ENCODE measurements around the gene LAMTOR1. TPM values are rescaled to one million over a fixed set of nuclear protein-coding genes. Genes with fewer than 3 reads are reported as not detected.
A peak's percentile ranks its signal among the peaks of the same experiment; 100 is the strongest.

LAMTOR1 gene
- total and polyA plus RNA-seq, 4 experiments from 2014 or later: 66.8 to 105 (median 73.0) TPM

DNA sequence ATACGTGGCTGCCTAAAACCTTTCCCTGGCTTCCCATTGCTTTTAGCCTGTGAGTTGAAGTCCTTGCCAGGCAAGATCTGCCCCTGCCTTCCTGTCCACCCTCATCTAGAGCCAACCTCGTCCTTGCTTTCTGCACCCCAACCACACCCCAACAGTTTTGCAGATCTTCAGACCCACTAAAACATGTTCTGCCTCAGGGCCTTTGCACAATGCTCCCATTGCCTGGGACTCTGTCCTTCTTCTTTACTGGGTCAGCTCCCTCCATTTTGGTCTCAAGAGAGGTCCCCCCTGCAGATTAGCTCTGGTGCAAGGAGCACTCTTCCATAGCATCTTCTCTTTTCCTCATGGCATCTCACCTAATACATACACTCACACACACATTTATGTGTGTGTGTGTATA is 17.8 kb upstream of the LAMTOR1 start:
- no peak for DNase-seq
- H3K27me3 ChIP-seq (ENCODE audit: insufficient read depth, low read length): no peaks in the 10 kb centered on the region
- Mint-ChIP-seq H3K4me1 (no peaks in the 10 kb centered on the region), H3K4me3 (no peak overlapping the region), H3K36me3 (no peaks in the 10 kb centered on the region), H3K9me3 (peaks cover 0 to 2% (median 0%) of the 10 kb centered on the region in 8 donors), H3K27ac (no peak overlapping the region), H3K27me3 (peaks cover 9 to 11% of the 10 kb centered on the region in 2 donors)
- ChIA-PET POLR2A (ENCODE audit: partially characterized antibody) (no interaction called here), CTCF (ENCODE audit: partially characterized antibody) (interaction anchor here (0.7 kb wide), 1 partner anchor 602 kb away, joined by 3 read pairs; no protein-coding TSS in a partner anchor)
- no peak overlapping the region for H3K4me3 ChIP-seq (ENCODE audit: low read length in 2 of 2)
- no peaks in the 10 kb centered on the region for H3K36me3 ChIP-seq (ENCODE audit: insufficient read depth, low read length)
- H3K4me1 ChIP-seq (ENCODE audit: insufficient read depth, low read length): no peaks in the 10 kb centered on the region
- intact Hi-C loops (cut with micrococcal nuclease): no loop called here
- H3K9me3 ChIP-seq (ENCODE audit: control insufficient read depth in 1 of 2, low read length in 2 of 2): no peaks in the 10 kb centered on the region
- H3K27ac ChIP-seq (ENCODE audit: low read depth, low read length): no peak overlapping the region

DNA sequence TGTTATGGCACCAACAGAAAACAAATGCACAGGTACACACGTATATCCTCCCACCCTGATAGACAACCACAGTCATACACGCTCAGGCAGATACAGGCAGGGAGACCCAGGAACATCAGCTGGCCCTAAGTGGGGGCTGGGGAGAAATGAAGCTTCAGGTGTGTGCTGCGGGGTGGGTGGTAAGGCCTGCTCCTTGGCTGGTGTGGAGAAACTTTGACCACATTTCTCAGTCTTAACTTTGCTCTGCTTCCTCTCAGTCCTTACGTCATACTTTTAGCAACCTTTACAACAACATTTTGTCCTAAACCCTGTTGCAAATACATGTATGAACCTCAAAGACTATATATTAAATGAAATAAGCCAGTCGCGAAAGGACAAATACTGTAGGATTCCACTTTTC is 16.1 kb upstream of the LAMTOR1 start:
- Histone ChIP-seq H3K4me3 (ENCODE audit: low read length in 2 of 2) (no peak overlapping the region), H3K4me1 (ENCODE audit: insufficient read depth, low read length) (no peaks in the 10 kb centered on the region), H3K9me3 (ENCODE audit: control insufficient read depth in 1 of 2, low read length in 2 of 2) (no peaks in the 10 kb centered on the region), H3K27me3 (ENCODE audit: insufficient read depth, low read length) (no peaks in the 10 kb centered on the region), H3K36me3 (ENCODE audit: insufficient read depth, low read length) (no peaks in the 10 kb centered on the region), H3K27ac (ENCODE audit: low read depth, low read length) (no peak overlapping the region)
- Mint-ChIP-seq H3K9me3 (no peaks in the 10 kb centered on the region), H3K27me3 (peaks cover 7 to 11% of the 10 kb centered on the region in 2 donors), H3K27ac (no peak overlapping the region), H3K36me3 (no peaks in the 10 kb centered on the region), H3K4me3 (no peak overlapping the region), H3K4me1 (no peaks in the 10 kb centered on the region)
- DNase-seq: no peak
- CTCF ChIA-PET (ENCODE audit: partially characterized antibody): no interaction called here
- intact Hi-C loops (cut with micrococcal nuclease): no loop called here
- POLR2A ChIA-PET (ENCODE audit: partially characterized antibody): interaction anchor here (0.7 kb wide), 1 partner anchor 81 kb away, joined by 3 read pairs; no protein-coding TSS in a partner anchor

DNA sequence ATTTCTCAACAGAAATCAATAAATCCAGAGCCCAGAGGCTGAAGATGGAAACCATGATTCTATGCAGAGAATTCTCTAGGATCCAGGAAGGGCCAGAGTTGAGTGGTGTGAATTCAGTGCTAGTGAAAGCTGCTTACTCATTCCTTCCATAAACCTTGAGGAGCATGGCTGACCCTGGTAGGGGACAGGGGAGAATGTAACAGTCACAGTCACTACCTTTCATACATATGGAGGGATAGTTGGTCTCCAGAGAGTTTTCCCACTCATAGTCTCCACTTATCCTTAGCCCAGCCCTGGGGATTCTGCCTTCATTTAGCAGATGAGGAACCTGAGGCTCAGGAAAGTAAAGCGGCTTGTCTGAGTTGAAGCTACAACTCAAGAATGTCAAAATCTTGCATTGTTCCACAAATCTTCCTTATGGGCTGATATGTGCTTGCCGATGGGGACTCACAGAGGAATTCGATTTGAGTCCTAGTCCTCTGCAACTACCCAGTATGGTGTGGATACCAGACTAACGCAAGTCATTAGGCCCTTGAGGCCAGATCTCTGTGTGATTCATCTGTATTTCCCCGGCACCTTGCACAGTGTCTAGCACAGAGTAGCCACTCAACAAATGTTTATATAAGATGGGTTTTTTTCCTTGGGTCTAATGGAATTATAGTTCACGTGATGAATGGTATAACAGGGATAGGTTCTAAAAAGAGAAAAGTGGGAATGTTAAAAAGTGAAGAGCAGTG is 13.1 kb upstream of the LAMTOR1 start:
- Mint-ChIP-seq H3K4me3 (no peak overlapping the region), H3K36me3 (peaks cover 0 to 9% of the 10 kb centered on the region in 2 donors), H3K9me3 (no peaks in the 10 kb centered on the region), H3K4me1 (peaks cover 13 to 25% (median 20%) of the 10 kb centered on the region in 4 donors), H3K27ac (peak overlapping the region in 1 of 7 donors; percentile 36), H3K27me3 (peaks cover 7 to 8% of the 10 kb centered on the region in 2 donors)
- Histone ChIP-seq H3K9me3 (ENCODE audit: control insufficient read depth in 1 of 2, low read length in 2 of 2) (no peaks in the 10 kb centered on the region), H3K4me1 (ENCODE audit: insufficient read depth, low read length) (peaks cover 17% of the 10 kb centered on the region), H3K4me3 (ENCODE audit: low read length in 2 of 2) (no peak overlapping the region), H3K27ac (ENCODE audit: low read depth, low read length) (no peak overlapping the region), H3K36me3 (ENCODE audit: insufficient read depth, low read length) (no peaks in the 10 kb centered on the region), H3K27me3 (ENCODE audit: insufficient read depth, low read length) (no peaks in the 10 kb centered on the region)
- intact Hi-C loops (cut with micrococcal nuclease): no loop called here
- POLR2A ChIA-PET (ENCODE audit: partially characterized antibody): no interaction called here
- CTCF ChIA-PET (ENCODE audit: partially characterized antibody): no interaction called here
- DNase-seq: no peak

DNA sequence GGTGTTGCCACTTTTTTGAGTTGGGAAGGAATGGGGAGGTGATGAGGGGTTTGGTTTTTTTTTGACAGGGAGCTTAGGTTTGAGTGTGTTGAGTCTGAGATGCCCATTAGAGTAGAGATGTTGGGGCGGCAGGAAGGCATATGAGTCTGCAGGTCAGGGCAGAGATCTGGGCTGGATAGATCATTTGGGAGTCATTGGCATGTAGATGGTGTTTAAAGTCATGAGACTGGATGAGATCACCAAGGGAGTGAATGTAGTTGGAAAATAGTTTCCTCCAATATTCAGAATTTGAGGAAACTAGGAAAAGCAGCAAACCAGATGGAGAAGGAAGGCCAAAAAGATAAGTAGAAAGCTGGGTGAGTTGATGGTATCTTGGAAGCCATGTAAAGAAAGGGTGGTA is 11.5 kb upstream of the LAMTOR1 start:
- ChIA-PET CTCF (ENCODE audit: partially characterized antibody) (interaction anchor here (1.3 to 3.5 kb wide), 2 partner anchors 29 to 89 kb away, joined by 3 to 11 read pairs; no protein-coding TSS in a partner anchor), POLR2A (ENCODE audit: partially characterized antibody) (no interaction called here)
- Histone ChIP-seq H3K4me3 (ENCODE audit: low read length in 2 of 2) (no peak overlapping the region), H3K27ac (ENCODE audit: low read depth, low read length) (no peak overlapping the region), H3K36me3 (ENCODE audit: insufficient read depth, low read length) (no peaks in the 10 kb centered on the region), H3K9me3 (ENCODE audit: control insufficient read depth in 1 of 2, low read length in 2 of 2) (no peaks in the 10 kb centered on the region), H3K4me1 (ENCODE audit: insufficient read depth, low read length) (peaks cover 18% of the 10 kb centered on the region), H3K27me3 (ENCODE audit: insufficient read depth, low read length) (no peaks in the 10 kb centered on the region)
- Mint-ChIP-seq H3K4me1 (peaks cover 15 to 34% (median 23%) of the 10 kb centered on the region in 4 donors), H3K9me3 (no peaks in the 10 kb centered on the region), H3K36me3 (peaks cover 9 to 14% of the 10 kb centered on the region in 2 donors), H3K27me3 (peaks cover 3 to 4% of the 10 kb centered on the region in 2 donors), H3K27ac (peak overlapping the region in 5 of 7 donors; percentile 5 to 99 (median 71)), H3K4me3 (no peak overlapping the region)
- intact Hi-C loops (cut with micrococcal nuclease): no loop called here
- DNase-seq: no peak

DNA sequence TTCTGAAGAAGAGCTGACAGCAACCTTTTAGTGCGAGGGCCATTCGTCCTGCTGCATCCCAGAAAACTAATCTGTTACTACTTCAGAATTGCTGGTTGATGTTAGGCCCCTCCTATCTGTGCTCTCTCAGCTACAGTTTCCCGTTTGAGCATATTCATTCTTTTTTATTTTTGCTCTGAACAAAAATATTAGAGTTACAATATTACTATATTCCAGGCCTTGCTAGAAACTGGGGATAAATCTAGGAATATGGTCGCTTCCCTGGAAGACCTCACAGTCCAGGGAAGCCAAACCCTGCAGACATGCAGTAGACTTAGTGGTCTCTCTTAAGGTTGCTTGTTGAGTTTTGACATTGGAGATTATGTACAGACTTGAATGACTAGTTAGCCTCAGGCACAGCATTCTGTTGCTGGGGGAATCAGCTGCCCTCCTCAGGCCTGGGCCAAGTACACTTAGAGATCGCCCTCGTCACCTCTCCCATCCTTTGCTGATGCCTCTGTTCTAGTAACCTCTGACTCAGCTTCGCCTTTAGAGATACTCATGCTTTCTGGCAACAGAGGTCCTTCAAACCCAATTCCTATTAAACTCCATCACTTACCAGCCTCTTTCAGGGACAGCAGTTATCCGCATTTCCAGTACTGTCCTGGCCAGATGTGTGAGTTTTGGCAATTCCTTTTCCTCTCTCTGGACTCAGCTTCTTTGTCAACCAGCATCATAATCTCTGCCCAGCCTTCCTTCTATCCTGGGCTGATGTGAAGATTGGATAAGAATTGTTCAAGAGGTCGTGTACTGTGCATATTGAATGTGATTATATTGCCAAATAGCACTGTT is 10.1 kb upstream of the LAMTOR1 start:
- no peak for DNase-seq
- Mint-ChIP-seq H3K27ac (peak overlapping the region; percentile 98 to 100 (median 99)), H3K4me3 (peak overlapping the region; percentile 96 to 99 (median 97)), H3K27me3 (peaks cover 2 to 3% of the 10 kb centered on the region in 2 donors), H3K4me1 (peaks cover 15 to 34% (median 23%) of the 10 kb centered on the region in 4 donors), H3K36me3 (peaks cover 9 to 16% of the 10 kb centered on the region in 2 donors), H3K9me3 (no peaks in the 10 kb centered on the region)
- H3K36me3 ChIP-seq (ENCODE audit: insufficient read depth, low read length): no peaks in the 10 kb centered on the region
- H3K27ac ChIP-seq (ENCODE audit: low read depth, low read length): peak overlapping the region; percentile 97
- peaks cover 18% of the 10 kb centered on the region for H3K4me1 ChIP-seq (ENCODE audit: insufficient read depth, low read length)
- H3K9me3 ChIP-seq (ENCODE audit: control insufficient read depth in 1 of 2, low read length in 2 of 2): no peaks in the 10 kb centered on the region
- H3K27me3 ChIP-seq (ENCODE audit: insufficient read depth, low read length): no peaks in the 10 kb centered on the region
- H3K4me3 ChIP-seq (ENCODE audit: low read length in 2 of 2): peak overlapping the region; percentile 79 to 97
- intact Hi-C loops (cut with micrococcal nuclease): loop anchor here (1.0 to 2.0 kb wide), 6 partner anchors 10 to 185 kb away; partner anchors contain the start of genes LAMTOR1, LRRC51, NUMA1 and XNDC1N
- CTCF ChIA-PET (ENCODE audit: partially characterized antibody): interaction anchor here (0.8 to 3.5 kb wide), 7 partner anchors 9 to 110 kb away, joined by 3 to 11 read pairs (median 5); no protein-coding TSS in a partner anchor
- POLR2A ChIA-PET (ENCODE audit: partially characterized antibody): interaction anchor here (0.7 to 3.9 kb wide), 23 partner anchors 10 to 681 kb away, joined by 3 to 64 read pairs (median 5); partner anchors contain the start of genes IL18BP, INPPL1, LAMTOR1 and RNF121

DNA sequence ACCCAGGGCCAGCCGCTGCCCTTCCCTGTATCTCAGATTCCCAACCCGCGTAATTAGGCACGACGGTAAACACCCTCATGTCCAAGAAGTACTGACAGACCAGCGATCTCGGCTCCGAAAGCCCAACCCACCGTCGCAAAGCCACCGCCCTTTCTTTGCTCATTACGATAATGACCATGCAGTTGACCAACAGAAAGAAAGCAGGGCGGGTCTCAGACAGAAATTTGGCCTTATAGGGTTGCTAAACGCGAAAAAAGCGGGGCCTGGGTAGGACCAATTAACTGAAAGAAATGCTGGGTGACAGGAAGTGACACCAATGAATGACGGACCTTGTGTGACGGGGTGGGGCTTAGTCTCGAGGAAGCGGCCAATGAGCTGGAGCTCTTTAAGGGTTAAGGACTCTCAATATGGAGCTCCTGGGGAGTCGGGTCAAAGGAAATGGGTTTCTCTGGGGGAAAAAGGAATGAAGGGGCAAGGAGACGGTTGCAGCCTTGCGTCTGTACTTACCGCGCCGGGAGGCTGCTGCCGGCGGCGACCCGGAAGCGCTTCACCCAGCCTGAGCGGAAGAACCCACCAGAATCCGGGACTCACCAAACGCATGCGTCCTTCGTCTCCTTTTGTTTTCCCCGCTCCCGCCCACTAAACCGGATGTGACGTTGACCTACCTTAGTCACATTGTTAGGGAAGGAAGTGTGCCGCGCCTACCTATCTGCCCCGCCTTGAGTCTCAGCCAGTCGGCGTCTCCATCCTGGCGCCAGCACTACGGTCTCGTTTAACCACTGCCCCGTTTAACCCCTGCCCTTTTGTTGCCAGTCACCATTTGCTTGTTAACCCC is 9.3 kb upstream of the LAMTOR1 start, which contains the start of gene ANAPC15:
ANAPC15 (minus strand) TSS at position 553 of the 835 bp plus-strand sequence. CDS start 1,419 bp downstream, outside the sequence.
- H3K4me3 Mint-ChIP-seq: peak within 1 kb of the TSS; percentile 96 to 99 (median 97)
- peak within 1 kb of the TSS; percentile 97 for H3K27ac ChIP-seq (ENCODE audit: low read depth, low read length)
- peaks cover 2 to 3% of the 10 kb centered on the region in 2 donors for H3K27me3 Mint-ChIP-seq
- H3K9me3 ChIP-seq (ENCODE audit: control insufficient read depth in 1 of 2, low read length in 2 of 2): no peaks in the 10 kb centered on the region
- H3K36me3 ChIP-seq (ENCODE audit: insufficient read depth, low read length): no peaks in the 10 kb centered on the region
- DNase-seq: peak; percentile 98 to 100 (median 99)
- ChIA-PET CTCF (ENCODE audit: partially characterized antibody) (interaction anchor here (0.8 to 3.5 kb wide), 7 partner anchors 8 to 111 kb away, joined by 3 to 11 read pairs (median 5); no protein-coding TSS in a partner anchor), POLR2A (ENCODE audit: partially characterized antibody) (interaction anchor here (0.7 to 3.9 kb wide), 23 partner anchors 10 to 682 kb away, joined by 3 to 64 read pairs (median 5); partner anchors contain the start of genes IL18BP, INPPL1, LAMTOR1 and RNF121)
- peak within 1 kb of the TSS; percentile 98 to 100 (median 99) for H3K27ac Mint-ChIP-seq
- no peaks in the 10 kb centered on the region for H3K9me3 Mint-ChIP-seq
- H3K36me3 Mint-ChIP-seq: peaks cover 12 to 19% of the 10 kb centered on the region in 2 donors
- intact Hi-C loops (cut with micrococcal nuclease): loop anchor here (1.0 to 2.0 kb wide), 6 partner anchors 9 to 184 kb away; partner anchors contain the start of genes LAMTOR1, LRRC51, NUMA1 and XNDC1N
- peak within 1 kb of the TSS; percentile 79 to 97 for H3K4me3 ChIP-seq (ENCODE audit: low read length in 2 of 2)
- H3K27me3 ChIP-seq (ENCODE audit: insufficient read depth, low read length): no peaks in the 10 kb centered on the region
- peaks cover 18% of the 10 kb centered on the region for H3K4me1 ChIP-seq (ENCODE audit: insufficient read depth, low read length)
- H3K4me1 Mint-ChIP-seq: peaks cover 15 to 34% (median 23%) of the 10 kb centered on the region in 4 donors

Measured in CD4-positive, alpha-beta memory T cell (primary cell).